ENCODE data around the gene AK1. TPM values are rescaled to one million over a fixed set of nuclear protein-coding genes. Genes with fewer than 3 reads are reported as not detected.

Gene AK1
- total and polyA plus RNA-seq, 9 of the 15 experiments (the other 6 are each of a cell fraction or from before 2014, with no cell fraction given): 10.1 to 71.8 (median 39.0) TPM

GRCh38 chr9:127898433-127899127 is 21.1 kb upstream of the AK1 start (continued):
- TF ChIP-seq ZFP30 (CRISPR knock-in tag; IDR thresholded peaks at IDR 0.05; ENCODE audit: borderline replicate concordance): no peak
- no peak for TF ChIP-seq ATF1 (CRISPR knock-in tag; IDR thresholded peaks at IDR 0.05)
- TF ChIP-seq ATF1 (tag; IDR thresholded peaks at IDR 0.05): peak; percentile 20
- no peak for TF ChIP-seq BCL6 (CRISPR knock-in tag; IDR thresholded peaks at IDR 0.05)
- no peak for TF ChIP-seq ARHGAP35 (IDR thresholded peaks at IDR 0.05; ENCODE audit: partially characterized antibody)
- no peak for TF ChIP-seq HMGN3 (IDR thresholded peaks at IDR 0.05; ENCODE audit: borderline replicate concordance, extremely low read depth, insufficient read length, low read depth, low read length)
- no peak for TF ChIP-seq RFX7 (CRISPR knock-in tag; IDR thresholded peaks at IDR 0.05)
- no peak for TF ChIP-seq ESRRB (CRISPR knock-in tag; IDR thresholded peaks at IDR 0.05; ENCODE audit: borderline replicate concordance)
- TF ChIP-seq SFPQ (IDR thresholded peaks at IDR 0.05; ENCODE audit: low read depth, low read length): no peak
- no peak for TF ChIP-seq GMEB1 (CRISPR knock-in tag; IDR thresholded peaks at IDR 0.05)
- TF ChIP-seq TOE1 (IDR thresholded peaks at IDR 0.05; ENCODE audit: borderline replicate concordance): no peak
- no peak for TF ChIP-seq TOE1 (CRISPR knock-in tag; IDR thresholded peaks at IDR 0.05; ENCODE audit: borderline replicate concordance, low read depth)
- TF ChIP-seq ZNF174 (CRISPR knock-in tag; IDR thresholded peaks at IDR 0.05): no peak
- TF ChIP-seq KLF6 (CRISPR knock-in tag; IDR thresholded peaks at IDR 0.05; ENCODE audit: borderline replicate concordance): no peak
- no peak for TF ChIP-seq FOXJ3 (CRISPR knock-in tag; IDR thresholded peaks at IDR 0.05)
- TF ChIP-seq KAT2B (IDR thresholded peaks at IDR 0.05; ENCODE audit: low read depth, low read length): no peak
- TF ChIP-seq HNRNPK (IDR thresholded peaks at IDR 0.05; ENCODE audit: low read depth, low read length, poor library complexity, severe bottlenecking): no peak
- TF ChIP-seq MTA1 (IDR thresholded peaks at IDR 0.05; ENCODE audit: borderline replicate concordance): no peak
- TF ChIP-seq ZNF12 (CRISPR knock-in tag; IDR thresholded peaks at IDR 0.05): peak; percentile 92
- TF ChIP-seq WHSC1 (IDR thresholded peaks at IDR 0.05; ENCODE audit: low read length): no peak
- no peak for TF ChIP-seq ZNF695 (CRISPR knock-in tag; IDR thresholded peaks at IDR 0.05)
- TF ChIP-seq E2F5 (CRISPR knock-in tag; IDR thresholded peaks at IDR 0.05): no peak
- TF ChIP-seq MLLT1 (IDR thresholded peaks at IDR 0.05): no peak
- no peak for TF ChIP-seq POU5F1 (IDR thresholded peaks at IDR 0.05; ENCODE audit: borderline replicate concordance, low read depth, low read length, partially characterized antibody)
